Natural killer cell treated with Interleukin-12 subunit alpha and Interleukin-12 subunit beta and Interleukin-15 and Interleukin-18, amount 100 ng/mL, for 72 hours (primary cell): ENCODE results near the gene KRT5. TPM values are rescaled to one million over a fixed set of nuclear protein-coding genes. Genes with fewer than 3 reads are reported as not detected.
A peak's percentile ranks its signal among the peaks of the same experiment; 100 is the strongest.

Experiments used
- ATAC-seq, 2 donors: fragments of 150-1000 bp; cut with Tn5 transposase in 1 of 2; sonication (Bioruptor Pico), chemical (Tn5 transposase) in 1 of 2; 2 replicates each; pipeline ENCODE4 v1.10.0; 2021
- DNase-seq: peaks from one replicate; pipeline ENCODE4 v3.0.0; 2022; ENCODE audit warnings: low spot score
- H3K27ac Mint-ChIP-seq, 2 donors: 1 replicate in 1 of 2; 2 replicates in 1 of 2; pipeline ENCODE4 v1.8.0; 2022; ENCODE audit warnings: mixed read lengths in 2 of 2, mild to moderate bottlenecking in 1 of 2, moderate library complexity in 1 of 2
- H3K27me3 Mint-ChIP-seq, 2 donors: 1 replicate in 1 of 2; 2 replicates in 1 of 2; pipeline ENCODE4 v1.8.0; 2022; ENCODE audit warnings: mixed read lengths in 2 of 2
- H3K36me3 Mint-ChIP-seq: one replicate; pipeline ENCODE4 v1.8.0; 2022; ENCODE audit warnings: mixed read lengths
- H3K4me1 Mint-ChIP-seq, 2 donors: 1 replicate in 1 of 2; 2 replicates in 1 of 2; pipeline ENCODE4 v1.8.0; 2022; ENCODE audit warnings: low read depth in 2 of 2, mixed read lengths in 2 of 2, mild to moderate bottlenecking in 1 of 2
- H3K4me3 Mint-ChIP-seq: one replicate; pipeline ENCODE4 v1.8.0; 2022; ENCODE audit warnings: mixed read lengths
- H3K9me3 Mint-ChIP-seq: 2 replicates; pipeline ENCODE4 v1.8.0; 2022; ENCODE audit warnings: mixed read lengths
- total RNA-seq, 2 donors: library from RNA; stranded (reverse); gene quantifications; one replicate each; pipeline ENCODE4 v1.2.3, GENCODE V29; 2022

Gene KRT5
- total RNA-seq, 2 donors from 2014 or later, result not detected

- Mint-ChIP-seq H3K4me3 (no peak overlapping the region), H3K27ac (no peak overlapping the region), H3K4me1 (peaks cover 10 to 18% of the 10 kb centered on the region in 2 donors), H3K36me3 (no peaks in the 10 kb centered on the region), H3K27me3 (peaks cover 0 to 2% of the 10 kb centered on the region in 2 donors), H3K9me3 (no peaks in the 10 kb centered on the region)
- ATAC-seq (no peak), DNase-seq (no peak)
Measured at GRCh38 chr12:52543985-52544883, 24.0 kb upstream of the KRT5 start.

GRCh38 chr12:52542785-52543318 lies 22.7 kb upstream of the KRT5 start:
- H3K4me3 Mint-ChIP-seq, result no peak overlapping the region
- no peaks in the 10 kb centered on the region for H3K9me3 Mint-ChIP-seq
- no peaks in the 10 kb centered on the region for H3K36me3 Mint-ChIP-seq
- DNase-seq (no peak), ATAC-seq (peak in 1 of 2 donors; percentile 35)
- peaks cover 10 to 18% of the 10 kb centered on the region in 2 donors for H3K4me1 Mint-ChIP-seq
- H3K27ac Mint-ChIP-seq, result peak overlapping the region in 1 of 2 donors; percentile 9
- peaks cover 0 to 2% of the 10 kb centered on the region in 2 donors for H3K27me3 Mint-ChIP-seq

GRCh38 chr12:52542157-52542556 lies 22.0 kb upstream of the KRT5 start:
- Mint-ChIP-seq H3K27me3 (peaks cover 0 to 2% of the 10 kb centered on the region in 2 donors), H3K4me3 (no peak overlapping the region), H3K36me3 (no peaks in the 10 kb centered on the region), H3K9me3 (no peaks in the 10 kb centered on the region), H3K4me1 (peaks cover 10 to 18% of the 10 kb centered on the region in 2 donors), H3K27ac (no peak overlapping the region)
- no peak for ATAC-seq
- DNase-seq, result no peak

GRCh38 chr12:52541709-52542108 lies 21.5 kb upstream of the KRT5 start:
- Mint-ChIP-seq H3K27ac (peak overlapping the region in 1 of 2 donors; percentile 64), H3K36me3 (no peaks in the 10 kb centered on the region), H3K9me3 (no peaks in the 10 kb centered on the region), H3K4me3 (no peak overlapping the region), H3K4me1 (peaks cover 10 to 18% of the 10 kb centered on the region in 2 donors), H3K27me3 (peaks cover 0 to 2% of the 10 kb centered on the region in 2 donors)
- ATAC-seq (no peak), DNase-seq (no peak)

- no peak for ATAC-seq
- peaks cover 10 to 18% of the 10 kb centered on the region in 2 donors for H3K4me1 Mint-ChIP-seq
- DNase-seq, result no peak
- H3K27me3 Mint-ChIP-seq, result peaks cover 0 to 2% of the 10 kb centered on the region in 2 donors
- no peak overlapping the region for H3K4me3 Mint-ChIP-seq
- H3K36me3 Mint-ChIP-seq, result no peaks in the 10 kb centered on the region
- H3K9me3 Mint-ChIP-seq, result no peaks in the 10 kb centered on the region
- H3K27ac Mint-ChIP-seq, result no peak overlapping the region
Measured at GRCh38 chr12:52540531-52540930, 20.3 kb upstream of the KRT5 start.

GRCh38 chr12:52539821-52540173 lies 19.6 kb upstream of the KRT5 start:
- no peak overlapping the region for H3K27ac Mint-ChIP-seq
- H3K4me3 Mint-ChIP-seq, result no peak overlapping the region
- no peaks in the 10 kb centered on the region for H3K9me3 Mint-ChIP-seq
- H3K36me3 Mint-ChIP-seq, result no peaks in the 10 kb centered on the region
- no peaks in the 10 kb centered on the region for H3K27me3 Mint-ChIP-seq
- DNase-seq (no peak), ATAC-seq (no peak)
- H3K4me1 Mint-ChIP-seq, result peaks cover 10 to 13% of the 10 kb centered on the region in 2 donors

GRCh38 chr12:52539083-52539820 lies 19.1 kb upstream of the KRT5 start:
- no peaks in the 10 kb centered on the region for H3K36me3 Mint-ChIP-seq
- no peaks in the 10 kb centered on the region for H3K27me3 Mint-ChIP-seq
- no peak overlapping the region for H3K4me3 Mint-ChIP-seq
- H3K27ac Mint-ChIP-seq, result no peak overlapping the region
- H3K9me3 Mint-ChIP-seq, result no peaks in the 10 kb centered on the region
- H3K4me1 Mint-ChIP-seq, result peaks cover 10 to 12% of the 10 kb centered on the region in 2 donors
- DNase-seq, result no peak
- no peak for ATAC-seq

- ATAC-seq, result no peak
- no peaks in the 10 kb centered on the region for H3K27me3 Mint-ChIP-seq
- H3K4me3 Mint-ChIP-seq, result no peak overlapping the region
- H3K36me3 Mint-ChIP-seq, result no peaks in the 10 kb centered on the region
- no peaks in the 10 kb centered on the region for H3K9me3 Mint-ChIP-seq
- H3K27ac Mint-ChIP-seq, result no peak overlapping the region
- DNase-seq, result no peak
- peaks cover 0 to 3% of the 10 kb centered on the region in 2 donors for H3K4me1 Mint-ChIP-seq
Measured at GRCh38 chr12:52537101-52537500, 16.9 kb upstream of the KRT5 start.

GRCh38 chr12:52535574-52535973 lies 15.4 kb upstream of the KRT5 start:
- no peak overlapping the region for H3K4me3 Mint-ChIP-seq
- H3K27me3 Mint-ChIP-seq, result peaks cover 0 to 3% of the 10 kb centered on the region in 2 donors
- no peak for ATAC-seq
- H3K27ac Mint-ChIP-seq, result no peak overlapping the region
- H3K36me3 Mint-ChIP-seq, result no peaks in the 10 kb centered on the region
- no peak for DNase-seq
- H3K9me3 Mint-ChIP-seq, result no peaks in the 10 kb centered on the region
- peaks cover 0 to 9% of the 10 kb centered on the region in 2 donors for H3K4me1 Mint-ChIP-seq

- H3K36me3 Mint-ChIP-seq, result no peaks in the 10 kb centered on the region
- no peaks in the 10 kb centered on the region for H3K9me3 Mint-ChIP-seq
Measured at GRCh38 chr12:52534482-52534881, 14.3 kb upstream of the KRT5 start.

GRCh38 chr12:52533686-52534470 lies 13.7 kb upstream of the KRT5 start:
- no peak overlapping the region for H3K4me3 Mint-ChIP-seq
- H3K36me3 Mint-ChIP-seq, result no peaks in the 10 kb centered on the region
- DNase-seq (no peak), ATAC-seq (no peak)
- H3K27ac Mint-ChIP-seq, result no peak overlapping the region
- peaks cover 0 to 12% of the 10 kb centered on the region in 2 donors for H3K4me1 Mint-ChIP-seq
- H3K9me3 Mint-ChIP-seq, result no peaks in the 10 kb centered on the region
- peaks cover 0 to 3% of the 10 kb centered on the region in 2 donors for H3K27me3 Mint-ChIP-seq

More at GRCh38 chr12:52534482-52534881, 14.3 kb upstream of the KRT5 start:
- DNase-seq (no peak), ATAC-seq (no peak)
- peaks cover 0 to 3% of the 10 kb centered on the region in 2 donors for H3K27me3 Mint-ChIP-seq
- no peak overlapping the region for H3K27ac Mint-ChIP-seq
- H3K4me3 Mint-ChIP-seq, result no peak overlapping the region
- peaks cover 0 to 12% of the 10 kb centered on the region in 2 donors for H3K4me1 Mint-ChIP-seq

- no peak overlapping the region for H3K27ac Mint-ChIP-seq
- H3K4me1 Mint-ChIP-seq, result peaks cover 0 to 19% of the 10 kb centered on the region in 2 donors
- ATAC-seq (no peak), DNase-seq (no peak)
- H3K9me3 Mint-ChIP-seq, result no peaks in the 10 kb centered on the region
- no peaks in the 10 kb centered on the region for H3K36me3 Mint-ChIP-seq
- no peak overlapping the region for H3K4me3 Mint-ChIP-seq
- H3K27me3 Mint-ChIP-seq, result peaks cover 0 to 3% of the 10 kb centered on the region in 2 donors
Measured at GRCh38 chr12:52532636-52533035, 12.4 kb upstream of the KRT5 start.

GRCh38 chr12:52531566-52532300 lies 11.5 kb upstream of the KRT5 start:
- peaks cover 4 to 25% of the 10 kb centered on the region in 2 donors for H3K4me1 Mint-ChIP-seq
- H3K36me3 Mint-ChIP-seq, result no peaks in the 10 kb centered on the region
- DNase-seq (peak; percentile 3), ATAC-seq (no peak)
- no peak overlapping the region for H3K4me3 Mint-ChIP-seq
- H3K27ac Mint-ChIP-seq, result no peak overlapping the region
- no peaks in the 10 kb centered on the region for H3K9me3 Mint-ChIP-seq
- H3K27me3 Mint-ChIP-seq, result peaks cover 0 to 3% of the 10 kb centered on the region in 2 donors
